Activated CD8-positive, alpha-beta memory T cell treated with anti-CD3 and anti-CD28 coated beads, Interleukin-2, amount 10 ng/mL, durations not matched to agents 7 days and 5 days (primary cell): ENCODE measurements around the gene GFOD1. TPM values are rescaled to one million over a fixed set of nuclear protein-coding genes. Genes with fewer than 3 reads are reported as not detected.

ENCODE experiments used
- ATAC-seq: fragments of 150-1000 bp; cut with Tn5 transposase; one replicate; pipeline ENCODE4 v1.10.0; 2021; ENCODE audit warnings: moderate library complexity
- CTCF ChIA-PET: fragments of 350-600 bp; sonication (Branson Sonifier 250); formaldehyde crosslinking; loops from one replicate; lab custom pipeline; 2021; ENCODE audit warnings: antibody characterized with exemption; lab: Charles Lee
- DNase-seq: peaks from one replicate; pipeline ENCODE4 v3.0.0-alpha.2; 2020
- H3K27ac Mint-ChIP-seq: one replicate; pipeline ENCODE4 v1.8.0; 2021; ENCODE audit warnings: mild to moderate bottlenecking, mixed read lengths
- H3K27me3 Mint-ChIP-seq: one replicate; pipeline ENCODE4 v1.8.0; 2021; ENCODE audit warnings: mixed read lengths
- H3K36me3 Mint-ChIP-seq: one replicate; pipeline ENCODE4 v1.8.0; 2021; ENCODE audit warnings: mild to moderate bottlenecking, mixed read lengths
- H3K4me1 Mint-ChIP-seq: one replicate; pipeline ENCODE4 v1.8.0; 2021; ENCODE audit warnings: mixed read lengths
- H3K4me3 Mint-ChIP-seq: one replicate; pipeline ENCODE4 v1.8.0; 2021; ENCODE audit warnings: mild to moderate bottlenecking, moderate library complexity, mixed read lengths
- H3K9me3 Mint-ChIP-seq: one replicate; pipeline ENCODE4 v1.8.0; 2022; ENCODE audit warnings: low read depth, mixed read lengths
- total RNA-seq, 2 experiments: library from RNA; stranded (reverse); gene quantifications; one replicate each; pipeline ENCODE4 v1.2.3, GENCODE V29; 2021

The GFOD1 gene
- total RNA-seq, 2 experiments from 2014 or later, result 10.6 to 11.6 TPM

- Mint-ChIP-seq H3K27me3 (no peaks in the 10 kb centered on the region), H3K4me1 (no peaks in the 10 kb centered on the region), H3K4me3 (no peak overlapping the region), H3K36me3 (peaks cover 8% of the 10 kb centered on the region), H3K27ac (no peak overlapping the region), H3K9me3 (no peaks in the 10 kb centered on the region)
- ATAC-seq (no peak), DNase-seq (no peak)
- CTCF ChIA-PET, result interaction anchor here (0.7 to 1.7 kb wide), 3 partner anchors 124 to 160 kb away, joined by 3 to 4 read pairs (median 4); partner anchors contain the start of gene SIRT5
Observed at GRCh38 chr6:13413900-13414555, 73.4 kb downstream of the GFOD1 start.

- CTCF ChIA-PET, result interaction anchor here (1.7 kb wide), 1 partner anchor 161 kb away, joined by 4 read pairs; the partner anchor contains the start of gene SIRT5
- ATAC-seq (no peak), DNase-seq (no peak)
- Mint-ChIP-seq H3K36me3 (peaks cover 8% of the 10 kb centered on the region), H3K4me1 (no peaks in the 10 kb centered on the region), H3K27me3 (no peaks in the 10 kb centered on the region), H3K27ac (no peak overlapping the region), H3K4me3 (no peak overlapping the region), H3K9me3 (no peaks in the 10 kb centered on the region)
Observed at GRCh38 chr6:13413466-13413862, 73.9 kb downstream of the GFOD1 start.

- Mint-ChIP-seq H3K4me1 (no peaks in the 10 kb centered on the region), H3K4me3 (no peak overlapping the region), H3K27me3 (no peaks in the 10 kb centered on the region), H3K36me3 (peaks cover 8% of the 10 kb centered on the region), H3K27ac (no peak overlapping the region), H3K9me3 (no peaks in the 10 kb centered on the region)
- CTCF ChIA-PET, result interaction anchor here (1.7 kb wide), 1 partner anchor 161 kb away, joined by 4 read pairs; the partner anchor contains the start of gene SIRT5
- DNase-seq (no peak), ATAC-seq (no peak)
Observed at GRCh38 chr6:13412639-13413465, 74.5 kb downstream of the GFOD1 start.

- Mint-ChIP-seq H3K36me3 (peaks cover 8% of the 10 kb centered on the region), H3K9me3 (no peaks in the 10 kb centered on the region), H3K4me3 (no peak overlapping the region), H3K4me1 (no peaks in the 10 kb centered on the region), H3K27ac (no peak overlapping the region), H3K27me3 (no peaks in the 10 kb centered on the region)
- no peak for DNase-seq
- no peak for ATAC-seq
- CTCF ChIA-PET, result interaction anchor here (1.4 kb wide), 1 partner anchor 9 kb away, joined by 4 read pairs; no protein-coding TSS in a partner anchor
Observed at GRCh38 chr6:13412211-13412610, 75.2 kb downstream of the GFOD1 start.

- Mint-ChIP-seq H3K9me3 (no peaks in the 10 kb centered on the region), H3K4me3 (no peak overlapping the region), H3K27ac (no peak overlapping the region), H3K36me3 (peaks cover 5% of the 10 kb centered on the region), H3K27me3 (no peaks in the 10 kb centered on the region), H3K4me1 (no peaks in the 10 kb centered on the region)
- DNase-seq (no peak), ATAC-seq (no peak)
- CTCF ChIA-PET, result interaction anchor here (1.4 kb wide), 1 partner anchor 10 kb away, joined by 4 read pairs; no protein-coding TSS in a partner anchor
Observed at GRCh38 chr6:13411484-13411883, 75.9 kb downstream of the GFOD1 start.

GRCh38 chr6:13409991-13410390 is 77.4 kb downstream of the GFOD1 start:
- no peaks in the 10 kb centered on the region for H3K9me3 Mint-ChIP-seq
- CTCF ChIA-PET, result interaction anchor here (0.6 to 1.0 kb wide), 2 partner anchors 11 to 19 kb away, joined by 3 to 4 read pairs; no protein-coding TSS in a partner anchor

GRCh38 chr6:13407709-13408695 is 79.4 kb downstream of the GFOD1 start:
- Mint-ChIP-seq H3K9me3 (no peaks in the 10 kb centered on the region), H3K27ac (no peak overlapping the region), H3K27me3 (no peaks in the 10 kb centered on the region), H3K36me3 (no peaks in the 10 kb centered on the region), H3K4me1 (peaks cover 3% of the 10 kb centered on the region), H3K4me3 (no peak overlapping the region)
- no peak for ATAC-seq
- no peak for DNase-seq
- CTCF ChIA-PET, result no interaction called here

More at GRCh38 chr6:13409991-13410390, 77.4 kb downstream of the GFOD1 start:
- Mint-ChIP-seq H3K27ac (no peak overlapping the region), H3K4me1 (no peaks in the 10 kb centered on the region), H3K27me3 (no peaks in the 10 kb centered on the region), H3K4me3 (no peak overlapping the region), H3K36me3 (no peaks in the 10 kb centered on the region)
- DNase-seq (no peak), ATAC-seq (no peak)

- CTCF ChIA-PET, result no interaction called here
- H3K4me3 Mint-ChIP-seq, result no peak overlapping the region
- no peak overlapping the region for H3K27ac Mint-ChIP-seq
- H3K27me3 Mint-ChIP-seq, result no peaks in the 10 kb centered on the region
- no peaks in the 10 kb centered on the region for H3K36me3 Mint-ChIP-seq
- no peak for DNase-seq
- H3K9me3 Mint-ChIP-seq, result no peaks in the 10 kb centered on the region
- peaks cover 3% of the 10 kb centered on the region for H3K4me1 Mint-ChIP-seq
- no peak for ATAC-seq
Observed at GRCh38 chr6:13407368-13407708, 80.1 kb downstream of the GFOD1 start.

- no peak overlapping the region for H3K4me3 Mint-ChIP-seq
- H3K27ac Mint-ChIP-seq, result no peak overlapping the region
- CTCF ChIA-PET, result no interaction called here
- ATAC-seq (no peak), DNase-seq (no peak)
- no peaks in the 10 kb centered on the region for H3K36me3 Mint-ChIP-seq
- H3K4me1 Mint-ChIP-seq, result peaks cover 3% of the 10 kb centered on the region
- no peaks in the 10 kb centered on the region for H3K9me3 Mint-ChIP-seq
- H3K27me3 Mint-ChIP-seq, result no peaks in the 10 kb centered on the region
Observed at GRCh38 chr6:13406781-13407180, 80.6 kb downstream of the GFOD1 start.

- no peak for ATAC-seq
- no peak for DNase-seq
- CTCF ChIA-PET, result no interaction called here
- Mint-ChIP-seq H3K36me3 (no peaks in the 10 kb centered on the region), H3K4me3 (no peak overlapping the region), H3K27ac (no peak overlapping the region), H3K4me1 (peaks cover 6% of the 10 kb centered on the region), H3K27me3 (no peaks in the 10 kb centered on the region), H3K9me3 (no peaks in the 10 kb centered on the region)
Observed at GRCh38 chr6:13405961-13406477, 81.4 kb downstream of the GFOD1 start.

- no peak for DNase-seq
- H3K4me1 Mint-ChIP-seq, result peaks cover 14% of the 10 kb centered on the region
- no peak overlapping the region for H3K4me3 Mint-ChIP-seq
- H3K27ac Mint-ChIP-seq, result no peak overlapping the region
- CTCF ChIA-PET, result no interaction called here
- no peaks in the 10 kb centered on the region for H3K27me3 Mint-ChIP-seq
- no peaks in the 10 kb centered on the region for H3K36me3 Mint-ChIP-seq
- no peak for ATAC-seq
- no peaks in the 10 kb centered on the region for H3K9me3 Mint-ChIP-seq
Observed at GRCh38 chr6:13404892-13405254, 82.5 kb downstream of the GFOD1 start.

GRCh38 chr6:13404228-13404891 is 83.0 kb downstream of the GFOD1 start:
- no peaks in the 10 kb centered on the region for H3K36me3 Mint-ChIP-seq
- H3K9me3 Mint-ChIP-seq, result no peaks in the 10 kb centered on the region
- no peak for ATAC-seq
- no peak overlapping the region for H3K4me3 Mint-ChIP-seq
- CTCF ChIA-PET, result no interaction called here
- H3K27ac Mint-ChIP-seq, result no peak overlapping the region
- H3K4me1 Mint-ChIP-seq, result peaks cover 14% of the 10 kb centered on the region
- H3K27me3 Mint-ChIP-seq, result no peaks in the 10 kb centered on the region
- no peak for DNase-seq
